Body of pancreas (tissue), 4 donors: ENCODE measurements around the gene LTB4R. TPM values are rescaled to one million over a fixed set of nuclear protein-coding genes. Genes with fewer than 3 reads are reported as not detected.

Experiments used
- ATAC-seq: fragments of 150-250 bp; one replicate; pipeline ENCODE4 v1.9.1; 2016
- DNase-seq, 4 donors: peaks; one replicate each; pipeline ENCODE4 v3.0.0-alpha.2; 2019
- H3K27ac ChIP-seq, 4 donors: fragments of 200-600 bp; sonication (generic); 1 replicate in 3 of 4; 2 replicates in 1 of 4; pipeline versions ENCODE4 v1.5.1 to v1.6.1; 2016 to 2019; ENCODE audit warnings: mild to moderate bottlenecking in 1 of 4, mixed read lengths in 1 of 4, moderate library complexity in 1 of 4
- H3K27me3 ChIP-seq, 2 donors: fragments of 200-600 bp; sonication (generic); one replicate each; pipeline ENCODE4 v1.6.0; 2016; ENCODE audit warnings: mild to moderate bottlenecking in 1 of 2
- H3K36me3 ChIP-seq, 2 donors: fragments of 200-600 bp; sonication (generic); replicated peaks in 1 of 2; 2 replicates each; pipeline ENCODE4 v1.5.1; 2016; ENCODE audit warnings: low read depth in 2 of 2; ENCODE audit not compliant: insufficient read depth in 1 of 2
- H3K4me1 ChIP-seq: fragments of 200-600 bp; sonication (generic); one replicate; pipeline ENCODE4 v1.6.0; 2016
- H3K4me3 ChIP-seq, 2 donors: fragments of 200-600 bp; sonication (generic); 1 replicate in 1 of 2; 2 replicates in 1 of 2; pipeline ENCODE4 v1.5.1; 2016 to 2019
- H3K9me3 ChIP-seq, 3 donors: fragments of 200-600 bp; sonication (generic); 1 replicate in 2 of 3; 2 replicates in 1 of 3; pipeline ENCODE4 v1.5.1; 2016
- CTCF ChIP-seq, 7 experiments: fragments of 450-650 bp in 4 of 7; fragments of 200-600 bp in 3 of 7; sonication (generic) in 3 of 7; IDR thresholded peaks; one replicate each; pipeline ENCODE4 v1.5.1; 2016 to 2019; ENCODE audit warnings: antibody characterized with exemption in 7 of 7
- POLR2A ChIP-seq, 3 donors: fragments of 450-650 bp; IDR thresholded peaks; one replicate each; pipeline ENCODE4 v1.6.1; 2016; ENCODE audit warnings: antibody characterized with exemption in 3 of 3, mild to moderate bottlenecking in 2 of 3
- WGBS, 2 donors: methylation state at CpG; one replicate each; pipeline ENCODE4 v1.1.5; 2017; 5-methylcytosine and 5-hydroxymethylcytosine counted together
- intact Hi-C: fragments of 100-400 bp; cut with DNase I; formaldehyde crosslinking; loops from one replicate; pipeline ENCODE4 v1.15.1; 2023
- total RNA-seq, 2 donors: library from RNA; depleted of rRNA; stranded (reverse); fragments of >200 nt; gene quantifications; one replicate each; pipeline ENCODE4 v1.1.0, GENCODE V29; 2016

Gene LTB4R
- total RNA-seq, 2 donors from 2014 or later = 3.6 to 9.1 TPM

DNA sequence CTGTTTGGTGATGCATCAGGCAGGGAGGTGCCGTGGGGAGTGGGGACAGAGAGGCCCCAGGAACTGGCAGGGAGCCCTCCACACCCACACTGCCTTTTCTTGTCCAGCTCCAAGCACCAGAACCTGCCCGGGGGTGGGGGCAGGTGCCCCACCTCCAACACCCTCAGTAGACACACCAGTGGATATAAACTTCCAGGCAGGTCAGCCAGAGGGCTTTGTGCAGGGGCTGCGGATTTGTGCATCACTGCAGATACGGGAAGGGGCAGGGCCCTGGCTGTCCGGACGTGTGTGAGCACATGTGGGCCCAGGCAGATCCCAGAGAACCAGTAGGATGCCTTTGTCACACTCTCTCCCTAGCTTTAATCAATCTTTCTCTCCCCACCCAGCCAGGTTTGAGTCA, 47.0 kb upstream of the LTB4R start:
- Histone ChIP-seq H3K27me3 (no peaks in the 10 kb centered on the region), H3K27ac (no peak overlapping the region), H3K36me3 (peaks cover 0 to 15% of the 10 kb centered on the region in 2 donors), H3K4me3 (no peak overlapping the region), H3K4me1 (peaks cover 11% of the 10 kb centered on the region), H3K9me3 (no peaks in the 10 kb centered on the region)
- DNase-seq (no peak), ATAC-seq (no peak)
- 90 to 92% methylated on average over 5 to 6 of the region's 6 CpGs for WGBS, 2 donors
- TF ChIP-seq CTCF (IDR thresholded peaks at IDR 0.05) = no peak
- no peak for TF ChIP-seq POLR2A (IDR thresholded peaks at IDR 0.05)
- intact Hi-C loops = no loop called here

- H3K27ac ChIP-seq = no peak overlapping the region
- H3K9me3 ChIP-seq = no peaks in the 10 kb centered on the region
- intact Hi-C loops = no loop called here
- TF ChIP-seq POLR2A (IDR thresholded peaks at IDR 0.05) = no peak
- no peak for TF ChIP-seq CTCF (IDR thresholded peaks at IDR 0.05)
- H3K4me1 ChIP-seq = peaks cover 7% of the 10 kb centered on the region
- H3K27me3 ChIP-seq = no peaks in the 10 kb centered on the region
- ATAC-seq = no peak
- DNase-seq = no peak
- no peak overlapping the region for H3K4me3 ChIP-seq
- 90% methylated on average over 18 of the region's 18 CpGs for WGBS, 2 donors
- H3K36me3 ChIP-seq = peaks cover 0 to 15% of the 10 kb centered on the region in 2 donors
These were observed 44.7 kb upstream of the LTB4R start for GRCh38 chr14:24266344-24267244.

DNA sequence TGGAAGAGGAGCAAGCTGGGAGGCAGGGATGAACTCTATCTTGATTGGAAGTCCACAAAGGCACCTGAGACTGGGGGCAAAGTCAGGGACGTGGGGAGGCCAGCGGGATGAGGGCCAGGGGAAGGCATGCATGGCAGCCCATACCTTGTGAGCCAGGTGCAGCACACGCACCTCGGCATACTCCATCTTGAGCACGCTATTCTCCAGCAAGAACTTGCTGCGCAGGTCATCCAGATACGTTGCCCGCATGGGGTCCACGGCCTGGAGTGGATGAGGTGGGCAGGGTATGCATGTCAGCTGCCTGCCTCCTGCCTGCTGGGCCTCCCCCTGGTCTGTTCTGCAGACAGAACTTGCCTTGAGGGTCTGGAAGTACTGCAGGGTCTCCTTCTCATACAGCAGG, 43.8 kb upstream of the LTB4R start:
- Histone ChIP-seq H3K27ac (no peak overlapping the region), H3K4me1 (peaks cover 16% of the 10 kb centered on the region), H3K4me3 (no peak overlapping the region), H3K36me3 (peaks cover 0 to 15% of the 10 kb centered on the region in 2 donors), H3K9me3 (no peaks in the 10 kb centered on the region), H3K27me3 (no peaks in the 10 kb centered on the region)
- TF ChIP-seq CTCF (IDR thresholded peaks at IDR 0.05) = no peak
- TF ChIP-seq POLR2A (IDR thresholded peaks at IDR 0.05) = no peak
- intact Hi-C loops = no loop called here
- no peak for DNase-seq
- ATAC-seq = no peak
- WGBS, 2 donors = 90 to 92% methylated on average over 2 to 9 of the region's 9 CpGs

DNA sequence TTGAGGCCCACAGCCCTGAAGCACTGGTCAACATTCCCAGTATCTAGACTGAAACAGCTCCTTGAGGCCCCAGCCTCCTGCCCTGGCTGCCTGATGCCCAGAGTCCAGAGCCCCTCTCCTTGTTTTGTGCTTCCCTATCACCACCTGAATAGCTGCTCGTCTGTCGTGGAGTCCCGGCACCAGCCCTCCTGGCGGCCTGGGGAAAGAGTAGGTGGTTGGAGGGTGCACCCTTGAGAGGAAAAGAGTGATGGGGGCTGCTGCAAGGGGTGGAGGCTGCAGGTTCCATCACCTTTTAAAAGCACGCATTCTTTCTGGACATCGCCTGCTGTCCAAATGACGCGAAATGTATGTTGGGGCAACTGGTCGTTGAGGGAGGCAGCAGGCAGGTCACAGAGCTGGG, 43.1 kb upstream of the LTB4R start:
- intact Hi-C loops = no loop called here
- H3K4me1 ChIP-seq = peaks cover 23% of the 10 kb centered on the region
- H3K27me3 ChIP-seq = no peaks in the 10 kb centered on the region
- H3K9me3 ChIP-seq = no peaks in the 10 kb centered on the region
- TF ChIP-seq POLR2A (IDR thresholded peaks at IDR 0.05) = no peak
- TF ChIP-seq CTCF (IDR thresholded peaks at IDR 0.05) = no peak
- peaks cover 0 to 15% of the 10 kb centered on the region in 2 donors for H3K36me3 ChIP-seq
- WGBS, 2 donors = 88 to 90% methylated on average over 9 of the region's 9 CpGs
- H3K27ac ChIP-seq = no peak overlapping the region
- DNase-seq (no peak), ATAC-seq (no peak)
- H3K4me3 ChIP-seq = no peak overlapping the region

DNA sequence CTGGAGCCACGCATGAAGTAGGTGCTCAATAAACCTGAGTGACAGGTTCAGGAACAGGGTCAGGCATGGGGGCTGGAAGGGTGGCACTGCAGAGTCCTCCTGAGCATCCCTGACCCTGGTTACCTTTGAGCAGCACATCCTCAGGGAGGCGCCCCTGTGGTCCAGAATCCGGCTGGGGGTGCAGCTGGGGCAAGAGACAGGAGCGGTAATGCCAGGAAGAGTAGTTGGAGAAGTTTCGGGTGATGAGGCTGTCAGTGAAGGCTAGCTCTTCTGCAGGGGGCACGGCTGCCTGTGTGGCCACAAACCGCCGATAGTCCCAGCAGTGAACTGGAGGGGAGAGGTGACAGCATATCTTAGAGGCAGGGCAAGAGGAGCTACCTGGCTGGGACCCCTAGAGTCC, 41.9 kb upstream of the LTB4R start:
- DNase-seq = no peak

More for the DNA sequence above, 41.9 kb upstream of the LTB4R start:
- WGBS, 2 donors = 91 to 97% methylated on average over 5 to 8 of the region's 8 CpGs
- Histone ChIP-seq H3K36me3 (peaks cover 0 to 15% of the 10 kb centered on the region in 2 donors), H3K4me1 (peaks cover 35% of the 10 kb centered on the region), H3K9me3 (no peaks in the 10 kb centered on the region), H3K27ac (no peak overlapping the region), H3K4me3 (no peak overlapping the region), H3K27me3 (no peaks in the 10 kb centered on the region)
- intact Hi-C loops = no loop called here
- ATAC-seq = no peak
- TF ChIP-seq CTCF (IDR thresholded peaks at IDR 0.05) = no peak
- TF ChIP-seq POLR2A (IDR thresholded peaks at IDR 0.05) = no peak
